ENCODE measurements around the gene LRRC8D. TPM values are rescaled to one million over a fixed set of nuclear protein-coding genes. Genes with fewer than 3 reads are reported as not detected.

LRRC8D gene
- polyA plus RNA-seq, 2 of the 4 experiments (the other 2 are of a cell fraction), result 41.8 to 76.7 TPM

- 93% methylated on average over 3 of the region's 3 CpGs for WGBS (ENCODE audit: missing lambda C conversion rate)
- ATAC-seq, result no peak
- FAIRE-seq, result no peak
- TF ChIP-seq ATOH8 (CRISPR knock-in tag; IDR thresholded peaks at IDR 0.05; ENCODE audit: low read depth) (no peak), EHF (CRISPR knock-in tag; IDR thresholded peaks at IDR 0.05) (no peak), REST (IDR thresholded peaks at IDR 0.05) (no peak), RNF2 (IDR thresholded peaks at IDR 0.05; ENCODE audit: borderline replicate concordance, low read depth) (no peak), NPAS2 (CRISPR knock-in tag; IDR thresholded peaks at IDR 0.05; ENCODE audit: borderline replicate concordance) (no peak), ZSCAN20 (CRISPR knock-in tag; IDR thresholded peaks at IDR 0.05) (no peak), KDM1A (IDR thresholded peaks at IDR 0.05; ENCODE audit: low read depth) (no peak), ZC3H11A (IDR thresholded peaks at IDR 0.05) (no peak), ELK1 (IDR thresholded peaks at IDR 0.05; ENCODE audit: low read depth, low read length) (no peak), FOSB (CRISPR knock-in tag; IDR thresholded peaks at IDR 0.05) (no peak), SMC3 (IDR thresholded peaks at IDR 0.05) (no peak), CTCF (IDR thresholded peaks at IDR 0.05) (no peak), EHMT2 (IDR thresholded peaks at IDR 0.05; ENCODE audit: low read depth) (no peak), PHF8 (IDR thresholded peaks at IDR 0.05; ENCODE audit: borderline replicate concordance, low read depth) (no peak), FOXS1 (CRISPR knock-in tag; IDR thresholded peaks at IDR 0.05) (no peak), CEBPB (IDR thresholded peaks at IDR 0.05) (no peak), E2F6 (IDR thresholded peaks at IDR 0.05; ENCODE audit: borderline replicate concordance, low read depth) (no peak), HOXB13 (CRISPR knock-in tag; IDR thresholded peaks at IDR 0.05; ENCODE audit: low read depth) (no peak)
- H3K4me1 ChIP-seq, result peaks cover 42% of the 10 kb centered on the region
- H3K27ac ChIP-seq, result no peak overlapping the region
- POLR2A ChIA-PET, result no interaction called here
- H3K4me3 ChIP-seq, result no peak overlapping the region
- H3K9me3 ChIP-seq, result no peaks in the 10 kb centered on the region
- CTCF ChIA-PET, result interaction anchor here (2.0 kb wide), 1 partner anchor 16 kb away, joined by 8 read pairs; no protein-coding TSS in a partner anchor
- H3K4me2 ChIP-seq, result no peak overlapping the region
- no peak for DNase-seq (ENCODE audit: low read depth in 1 of 2, low spot score in 1 of 2)
These were observed 6.5 kb downstream of the LRRC8D start for GRCh38 chr1:89827330-89827729.

GRCh38 chr1:89827902-89828301 lies 7.1 kb downstream of the LRRC8D start:
- no peak for DNase-seq (ENCODE audit: low read depth in 1 of 2, low spot score in 1 of 2)
- no peak for FAIRE-seq
- no peak overlapping the region for H3K4me2 ChIP-seq
- ChIA-PET POLR2A (no interaction called here), CTCF (interaction anchor here (1.2 to 2.0 kb wide), 2 partner anchors 16 to 51 kb away, joined by 4 to 8 read pairs; no protein-coding TSS in a partner anchor)
- 100% methylated on average over 1 of the region's 1 CpG for WGBS (ENCODE audit: missing lambda C conversion rate)
- peaks cover 43% of the 10 kb centered on the region for H3K4me1 ChIP-seq
- TF ChIP-seq CHD4 (IDR thresholded peaks at IDR 0.05; ENCODE audit: borderline replicate concordance), result no peak
- TF ChIP-seq HOXA7 (CRISPR knock-in tag; IDR thresholded peaks at IDR 0.05), result no peak
- no peak for TF ChIP-seq ZFP36 (IDR thresholded peaks at IDR 0.05; ENCODE audit: borderline replicate concordance, partially characterized antibody)
- TF ChIP-seq ESRRA (IDR thresholded peaks at IDR 0.05; ENCODE audit: borderline replicate concordance, low read length), result no peak
- ATAC-seq, result no peak
- H3K9me3 ChIP-seq, result no peaks in the 10 kb centered on the region
- H3K27ac ChIP-seq, result no peak overlapping the region
- H3K4me3 ChIP-seq, result no peak overlapping the region
